ENCODE results near the gene IGFBP7.

- TF ChIP-seq CTCF (IDR thresholded peaks at IDR 0.05) (no peak), POLR2A (IDR thresholded peaks at IDR 0.05) (no peak)
Observed at GRCh38 chr4:56990109-56990905, 119.9 kb downstream of the IGFBP7 start.

All from vagina (tissue), 2 donors.